ENCODE measurements around the gene AGO3.

DNA sequence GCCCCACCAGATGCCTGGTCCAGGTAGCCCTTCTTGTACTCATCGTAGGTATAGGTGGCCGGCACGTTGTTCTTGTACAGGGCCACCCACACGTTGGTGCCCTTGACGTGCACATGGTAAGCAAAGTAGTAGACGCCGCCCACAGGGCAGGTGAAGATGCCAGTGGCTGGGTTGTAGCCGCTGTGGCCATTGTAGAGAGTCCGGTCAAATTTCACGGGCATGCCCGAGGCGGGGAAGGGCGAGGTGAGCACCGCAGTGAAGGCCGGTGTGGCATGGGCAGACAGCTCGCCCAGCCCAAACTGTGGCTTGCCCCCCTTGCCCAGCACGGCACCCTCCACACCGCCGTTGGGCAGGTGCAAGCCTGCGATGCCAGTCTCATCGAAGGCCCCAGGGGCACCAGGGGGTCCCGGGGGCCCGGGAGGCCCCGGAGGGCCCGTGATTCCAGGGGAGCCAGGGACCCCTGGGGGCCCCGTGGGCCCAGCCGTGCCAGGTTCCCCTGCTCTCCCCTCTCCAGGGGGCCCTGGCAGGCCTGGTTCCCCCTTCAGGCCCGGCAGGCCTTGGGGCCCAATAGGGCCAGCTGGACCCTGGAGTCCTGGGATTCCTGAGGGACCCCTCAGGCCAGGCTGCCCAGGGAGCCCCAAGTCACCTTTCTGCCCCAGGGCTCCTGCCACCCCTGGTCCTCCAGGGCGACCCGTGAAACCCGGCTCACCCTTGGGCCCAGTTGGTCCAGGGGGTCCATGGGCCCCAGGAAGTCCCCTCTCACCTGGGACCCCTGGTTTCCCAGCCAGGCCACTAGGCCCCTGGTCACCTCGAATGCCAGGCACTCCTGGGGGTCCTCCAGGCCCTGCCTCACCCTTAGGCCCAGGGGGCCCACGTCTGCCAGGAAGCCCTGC lies 167.0 kb downstream of the AGO3 start:
- TF ChIP-seq CTCF (IDR thresholded peaks at IDR 0.05; ENCODE audit: extremely low read depth in 1 of 2, insufficient read depth in 1 of 2, low read depth in 1 of 2, low read length in 2 of 2) (no peak), EZH2 (IDR thresholded peaks at IDR 0.05; ENCODE audit: borderline replicate concordance, low read depth, low read length, severe bottlenecking) (no peak), POLR2A (IDR thresholded peaks at IDR 0.05; ENCODE audit: low read depth, low read length) (no peak)
- TF ChIP-seq, protein P1, sequence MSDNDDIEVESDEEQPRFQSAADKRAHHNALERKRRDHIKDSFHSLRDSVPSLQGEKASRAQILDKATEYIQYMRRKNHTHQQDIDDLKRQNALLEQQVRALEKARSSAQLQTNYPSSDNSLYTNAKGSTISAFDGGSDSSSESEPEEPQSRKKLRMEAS (IDR thresholded peaks at IDR 0.05; ENCODE audit: insufficient read depth, insufficient read length): no peak

Data from endothelial cell of umbilical vein (primary cell).